Activated CD8-positive, alpha-beta memory T cell treated with anti-CD3 and anti-CD28 coated beads for 48 hours (primary cell): ENCODE measurements around the gene DYNLRB2.
A peak's percentile ranks its signal among the peaks of the same experiment; 100 is the strongest.

Experiments
- DNase-seq, 3 experiments: peaks; one replicate each; pipeline ENCODE4 v3.0.0-alpha.2; 2020; ENCODE audit warnings: low read depth in 2 of 3, low spot score in 2 of 3

The DYNLRB2 gene

DNA sequence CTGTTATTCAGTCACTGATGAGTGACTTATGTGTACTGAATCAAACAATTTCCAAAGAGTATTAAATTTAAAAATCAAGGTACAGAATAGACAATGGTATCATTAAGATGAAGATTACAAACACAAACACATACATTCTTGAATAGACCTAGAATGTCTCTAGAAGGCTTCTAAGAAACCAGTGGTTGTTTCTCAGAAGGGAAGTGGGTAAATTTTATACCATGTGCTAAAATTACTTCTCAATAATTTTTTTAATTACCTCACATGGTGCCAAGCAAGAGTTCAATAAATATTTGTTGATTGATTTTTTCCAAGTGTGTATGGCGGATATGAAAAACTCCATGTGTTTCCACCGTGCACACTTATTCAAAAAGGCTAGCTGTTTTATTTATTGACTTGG lies 6.4 kb downstream of the DYNLRB2 start:
- DNase-seq = no peak

DNA sequence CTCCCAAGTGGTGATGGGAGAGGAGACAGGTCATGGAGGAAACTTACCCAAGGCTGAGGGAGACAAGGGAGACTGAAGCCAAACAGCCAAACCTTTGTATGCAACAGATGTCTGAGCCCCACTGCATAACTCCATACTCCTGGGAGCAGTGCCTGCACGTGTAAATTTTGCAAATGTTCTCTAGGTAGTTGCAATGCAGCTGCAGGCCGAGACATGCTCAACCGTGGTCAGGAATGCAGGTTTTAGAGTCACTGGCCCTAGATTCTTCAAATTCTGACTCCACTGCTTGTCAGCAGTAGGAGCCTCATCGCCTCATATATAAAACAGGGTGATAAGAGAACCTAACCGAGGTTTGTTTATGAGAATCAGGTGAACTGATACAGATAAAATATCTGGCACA lies 11.5 kb downstream of the DYNLRB2 start:
- no peak for DNase-seq

DNA sequence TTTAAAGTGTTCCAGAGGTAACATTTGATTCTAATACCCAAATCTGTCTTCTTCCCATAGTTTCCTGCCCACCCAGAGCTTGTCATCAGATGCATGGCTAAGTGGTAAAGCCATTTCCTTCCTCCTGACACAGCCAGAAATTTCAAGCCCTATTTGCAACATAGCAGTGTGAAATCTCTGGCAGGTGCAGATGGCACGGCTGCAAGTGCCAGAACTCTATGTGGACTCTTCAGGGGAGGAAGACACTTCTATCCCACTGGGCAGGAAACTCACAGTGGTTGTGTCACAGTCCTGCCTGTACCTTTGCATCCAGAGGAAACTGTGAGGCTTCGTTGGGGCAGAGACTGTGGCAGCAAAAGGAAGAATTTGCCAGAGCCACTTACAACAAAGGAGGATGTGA lies 13.2 kb downstream of the DYNLRB2 start:
- DNase-seq = no peak

DNA sequence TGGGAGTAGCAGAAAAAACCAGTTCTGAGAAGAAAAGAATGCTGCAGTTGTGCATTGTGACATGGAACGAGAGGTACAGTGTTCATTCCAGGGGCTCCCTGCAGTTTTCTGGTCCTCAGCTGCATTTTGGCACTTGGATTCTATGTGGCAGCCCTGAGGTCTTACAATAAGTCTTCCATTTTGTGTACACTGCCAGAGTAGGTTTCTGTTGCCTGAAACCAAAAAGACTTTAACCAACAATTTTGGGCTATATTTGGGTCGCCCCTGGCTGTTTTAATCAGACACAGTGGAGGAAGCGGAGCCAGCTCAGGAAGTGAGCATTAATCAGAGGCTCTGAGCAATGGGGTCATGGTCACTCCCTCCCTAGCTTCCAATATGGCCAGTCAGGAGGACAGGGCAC lies 15.7 kb downstream of the DYNLRB2 start:
- DNase-seq = no peak

DNA sequence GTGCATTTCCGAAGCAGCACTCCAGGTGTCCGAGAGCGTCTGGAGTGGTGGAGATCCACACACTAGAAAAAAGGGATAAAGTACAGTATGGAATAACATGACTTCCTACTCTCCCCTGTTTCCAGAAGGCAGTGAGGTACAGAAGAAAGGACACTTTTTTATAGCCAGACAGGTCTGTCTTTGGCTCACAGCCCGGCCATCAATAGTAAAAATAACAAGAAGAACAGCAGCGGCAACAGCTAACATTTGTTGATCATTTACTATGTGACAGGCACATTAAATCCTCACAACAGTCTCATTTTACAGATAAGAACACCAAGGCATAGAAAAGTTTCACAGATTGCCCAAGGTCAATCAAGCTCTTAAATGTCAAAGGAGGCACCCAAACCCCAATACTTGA lies 16.2 kb downstream of the DYNLRB2 start:
- no peak for DNase-seq

- DNase-seq = no peak
Measured at GRCh38 chr16:80559369-80559768, 18.6 kb downstream of the DYNLRB2 start.

DNA sequence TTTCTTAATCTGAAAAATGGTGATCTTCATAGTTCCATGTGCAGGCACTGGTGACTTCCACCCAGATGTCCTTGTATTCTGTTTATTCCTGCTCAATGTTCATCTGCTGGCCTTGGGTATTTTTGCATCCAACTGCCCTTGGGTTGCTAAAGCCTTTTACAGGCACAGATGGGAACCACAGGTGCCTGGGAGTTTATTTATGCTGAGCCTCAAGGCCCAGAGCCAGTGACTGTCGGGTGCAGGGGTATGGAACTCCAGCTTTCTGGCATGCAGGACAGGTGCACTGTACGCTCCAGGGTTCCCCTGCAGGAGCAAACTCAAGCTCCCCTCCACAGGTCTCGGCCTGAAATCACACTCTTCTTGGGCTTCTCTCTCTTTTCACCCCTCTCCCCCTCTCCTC lies 22.3 kb downstream of the DYNLRB2 start:
- no peak for DNase-seq

- no peak for DNase-seq
Measured at GRCh38 chr16:80564394-80564793, 23.6 kb downstream of the DYNLRB2 start.

GRCh38 chr16:80569440-80570105 lies 28.8 kb downstream of the DYNLRB2 start:
- DNase-seq = peak; percentile 37 to 59 (median 38)

GRCh38 chr16:80570106-80570478 lies 29.3 kb downstream of the DYNLRB2 start:
- DNase-seq = no peak

GRCh38 chr16:80573700-80574120 lies 32.9 kb downstream of the DYNLRB2 start:
- DNase-seq = no peak

DNA sequence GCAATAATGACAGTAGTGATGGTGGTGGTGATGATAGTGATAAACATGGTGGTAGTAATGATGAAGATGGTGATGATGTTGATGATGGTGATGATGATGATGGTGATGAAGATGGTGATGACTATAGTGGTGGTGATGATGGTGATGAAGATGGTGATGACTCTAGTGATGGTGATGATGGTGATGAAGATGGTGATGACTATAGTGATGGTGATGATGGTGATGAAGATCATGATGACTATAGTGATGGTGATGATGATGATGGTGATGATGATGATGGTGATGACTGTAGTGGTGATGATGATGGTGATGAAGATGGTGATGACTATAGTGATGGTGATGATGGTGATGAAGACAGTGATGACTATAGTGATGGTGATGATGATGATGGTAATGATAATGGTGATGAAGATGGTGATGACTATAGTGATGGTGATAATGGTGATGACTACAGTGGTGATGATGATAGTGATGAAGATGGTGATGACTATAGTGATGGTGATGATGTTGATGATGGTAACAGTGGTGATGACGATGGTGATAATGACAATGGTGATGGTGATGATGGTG lies 35.6 kb downstream of the DYNLRB2 start:
- no peak for DNase-seq

GRCh38 chr16:80577485-80578280 lies 36.9 kb downstream of the DYNLRB2 start:
- DNase-seq = no peak

DNA sequence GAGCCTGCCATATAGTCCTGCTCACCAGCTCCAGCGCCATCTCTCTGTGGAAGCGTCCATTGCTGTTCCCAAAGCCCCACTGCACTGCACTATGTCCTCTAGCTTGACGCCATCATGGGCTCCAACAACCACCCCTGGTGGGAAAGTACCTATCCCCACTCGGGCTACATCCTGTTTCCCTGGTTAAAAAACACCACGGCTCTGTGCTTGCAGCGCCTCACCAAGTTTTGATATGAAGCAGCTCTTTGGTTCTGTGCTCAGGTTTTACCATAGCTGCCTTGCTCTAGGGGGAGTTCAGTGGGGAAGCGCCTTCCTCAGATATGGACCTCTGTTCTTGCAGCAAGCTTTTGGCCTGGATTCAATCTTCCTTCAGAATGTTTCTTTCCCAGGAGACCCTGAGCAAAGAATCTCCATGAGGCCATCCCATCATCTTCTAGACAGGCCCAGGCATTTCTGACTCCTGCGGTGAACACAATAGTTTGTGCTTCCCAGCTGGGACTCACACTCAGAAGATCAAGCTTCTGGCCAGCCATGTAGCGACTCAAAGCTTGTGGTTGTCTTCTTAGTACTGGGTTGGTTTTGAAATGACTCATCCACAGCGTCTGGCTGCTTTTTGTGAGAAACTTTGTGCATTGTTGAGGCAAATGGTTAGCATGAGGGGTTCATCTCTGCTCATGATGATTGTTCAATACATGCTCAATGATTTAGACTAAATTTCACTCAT lies 39.5 kb downstream of the DYNLRB2 start:
- peak; percentile 37 to 49 (median 41) for DNase-seq

- DNase-seq = peak in 1 of 3 experiments; percentile 38
Measured at GRCh38 chr16:80583466-80583865, 42.7 kb downstream of the DYNLRB2 start.

DNA sequence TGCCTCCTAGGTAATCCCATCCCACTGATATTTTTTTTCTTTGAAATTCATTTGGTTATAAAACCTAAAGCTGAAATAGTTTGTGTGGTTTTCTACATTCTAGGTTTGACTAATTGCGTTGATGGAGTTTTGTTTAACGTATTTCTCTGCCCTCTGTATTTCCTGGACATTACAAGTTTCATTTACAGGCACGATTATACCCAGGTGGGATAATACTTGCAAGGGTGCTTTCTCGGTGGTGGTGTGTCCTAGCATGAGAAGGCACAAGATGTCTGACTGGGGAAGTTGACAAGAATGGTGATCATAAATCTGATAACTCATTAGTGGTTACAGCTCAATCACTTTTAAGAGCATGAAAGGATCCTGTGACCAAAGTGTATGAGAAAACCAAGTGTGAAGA lies 45.0 kb downstream of the DYNLRB2 start:
- DNase-seq = no peak

- DNase-seq = no peak
Measured at GRCh38 chr16:80586476-80586875, 45.7 kb downstream of the DYNLRB2 start.

DNA sequence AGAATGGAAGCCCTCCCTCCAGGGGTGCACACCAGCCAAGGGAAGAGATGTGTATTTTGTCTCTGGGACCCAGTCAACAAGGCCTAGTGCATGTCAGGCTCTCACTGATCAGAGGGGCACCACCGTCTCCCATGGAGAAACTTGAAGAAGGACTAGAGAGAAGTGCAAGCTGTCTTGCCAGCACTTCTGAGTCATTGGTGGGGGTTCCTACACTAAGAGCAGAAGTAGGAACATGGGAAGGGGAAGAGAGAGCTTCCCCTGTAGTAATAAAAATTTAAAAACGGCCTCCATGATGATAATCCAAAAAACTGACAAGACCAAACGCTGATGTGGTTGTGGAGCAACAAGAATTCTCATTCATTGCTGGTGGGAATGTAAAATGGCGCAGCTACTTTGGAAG lies 46.3 kb downstream of the DYNLRB2 start:
- DNase-seq = no peak

DNA sequence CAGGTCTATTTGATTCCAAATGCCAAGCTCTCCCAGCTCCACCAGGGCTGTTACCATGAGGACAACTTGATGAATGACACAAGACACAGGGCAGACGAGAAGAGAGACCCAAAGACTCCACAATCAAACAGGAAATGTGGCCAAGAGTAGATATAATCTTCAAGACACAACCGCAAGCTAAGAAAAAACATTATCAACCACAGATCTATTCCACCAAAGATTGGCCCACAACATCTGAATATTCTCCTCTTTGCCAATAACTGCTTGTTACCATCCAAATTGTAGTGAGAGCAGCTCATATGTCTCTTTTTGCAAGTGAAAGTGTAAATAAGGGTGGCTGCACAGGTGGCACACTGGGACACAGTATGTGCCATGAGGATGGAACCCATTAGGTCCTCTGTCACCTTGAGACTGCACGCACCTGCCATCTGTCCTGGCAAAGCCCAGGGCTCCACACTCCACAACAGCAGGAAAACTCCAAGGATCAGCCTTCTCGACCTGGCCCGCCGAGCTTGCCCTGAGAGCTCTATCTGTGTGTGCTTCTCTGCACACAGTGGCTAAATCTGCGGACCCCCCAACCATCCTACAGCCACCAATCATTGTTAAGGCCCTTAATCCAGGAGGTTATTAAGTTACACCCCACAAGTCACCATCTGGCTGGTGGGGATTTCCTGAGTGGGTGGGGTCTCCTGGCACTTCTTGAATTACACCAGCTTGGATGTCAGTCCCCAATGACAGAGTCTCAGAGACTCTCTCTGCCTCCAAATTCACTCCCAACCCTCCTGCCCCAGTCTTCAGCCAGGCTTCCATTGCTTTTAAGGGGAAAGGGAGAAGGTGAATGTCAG lies 50.5 kb downstream of the DYNLRB2 start:
- DNase-seq = no peak

- no peak for DNase-seq
Measured at GRCh38 chr16:80592273-80592672, 51.5 kb downstream of the DYNLRB2 start.

- no peak for DNase-seq
Measured at GRCh38 chr16:80594756-80595155, 54.0 kb downstream of the DYNLRB2 start.
